ENCODE data around the gene KIF27.
"Not testable (repeated sequence)": the region's sequence is repeated elsewhere in the genome, so short reads cannot be mapped to it uniquely, and the experiment has no call there.

The KIF27 gene

GRCh38 chr9:83919111-83919510 lies 2.1 kb downstream of the KIF27 start:
- peaks cover 17% of the 10 kb centered on the region for H3K4me1 ChIP-seq (ENCODE audit: insufficient read depth, low read length, severe bottlenecking)
- H3K36me3 ChIP-seq (ENCODE audit: insufficient read depth, low read length), result no peaks in the 10 kb centered on the region
- no peak overlapping the region for H3K27ac ChIP-seq (ENCODE audit: low read depth, low read length, poor library complexity, severe bottlenecking)
- H3K9me2 ChIP-seq (ENCODE audit: low read depth, low read length), result no peaks in the 10 kb centered on the region
- no peak overlapping the region for H3K9ac ChIP-seq (ENCODE audit: low read length)
- H3K4me3 ChIP-seq (ENCODE audit: low read depth, low read length, poor library complexity, severe bottlenecking), result no peak overlapping the region
- no peaks in the 10 kb centered on the region for H3K9me3 ChIP-seq (ENCODE audit: low read length)
- H3K27me3 ChIP-seq (ENCODE audit: insufficient read depth, low read length), result no peaks in the 10 kb centered on the region
- TF ChIP-seq EZH2 (IDR thresholded peaks at IDR 0.05; ENCODE audit: borderline replicate concordance, low read length), result no peak
- TF ChIP-seq, protein P1, sequence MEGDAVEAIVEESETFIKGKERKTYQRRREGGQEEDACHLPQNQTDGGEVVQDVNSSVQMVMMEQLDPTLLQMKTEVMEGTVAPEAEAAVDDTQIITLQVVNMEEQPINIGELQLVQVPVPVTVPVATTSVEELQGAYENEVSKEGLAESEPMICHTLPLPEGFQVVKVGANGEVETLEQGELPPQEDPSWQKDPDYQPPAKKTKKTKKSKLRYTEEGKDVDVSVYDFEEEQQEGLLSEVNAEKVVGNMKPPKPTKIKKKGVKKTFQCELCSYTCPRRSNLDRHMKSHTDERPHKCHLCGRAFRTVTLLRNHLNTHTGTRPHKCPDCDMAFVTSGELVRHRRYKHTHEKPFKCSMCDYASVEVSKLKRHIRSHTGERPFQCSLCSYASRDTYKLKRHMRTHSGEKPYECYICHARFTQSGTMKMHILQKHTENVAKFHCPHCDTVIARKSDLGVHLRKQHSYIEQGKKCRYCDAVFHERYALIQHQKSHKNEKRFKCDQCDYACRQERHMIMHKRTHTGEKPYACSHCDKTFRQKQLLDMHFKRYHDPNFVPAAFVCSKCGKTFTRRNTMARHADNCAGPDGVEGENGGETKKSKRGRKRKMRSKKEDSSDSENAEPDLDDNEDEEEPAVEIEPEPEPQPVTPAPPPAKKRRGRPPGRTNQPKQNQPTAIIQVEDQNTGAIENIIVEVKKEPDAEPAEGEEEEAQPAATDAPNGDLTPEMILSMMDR (IDR thresholded peaks at IDR 0.05; ENCODE audit: low read length), result no peak
- no peak overlapping the region for H2AFZ ChIP-seq (ENCODE audit: low read length)
- H3K79me2 ChIP-seq (ENCODE audit: insufficient read depth, low read length), result no peaks in the 10 kb centered on the region
- H3K4me2 ChIP-seq (ENCODE audit: low read length), result no peak overlapping the region
- no peaks in the 10 kb centered on the region for H4K20me1 ChIP-seq (ENCODE audit: insufficient read depth, low read length)
- H3F3A ChIP-seq (ENCODE audit: insufficient read depth, low read length), result no peaks in the 10 kb centered on the region

DNA sequence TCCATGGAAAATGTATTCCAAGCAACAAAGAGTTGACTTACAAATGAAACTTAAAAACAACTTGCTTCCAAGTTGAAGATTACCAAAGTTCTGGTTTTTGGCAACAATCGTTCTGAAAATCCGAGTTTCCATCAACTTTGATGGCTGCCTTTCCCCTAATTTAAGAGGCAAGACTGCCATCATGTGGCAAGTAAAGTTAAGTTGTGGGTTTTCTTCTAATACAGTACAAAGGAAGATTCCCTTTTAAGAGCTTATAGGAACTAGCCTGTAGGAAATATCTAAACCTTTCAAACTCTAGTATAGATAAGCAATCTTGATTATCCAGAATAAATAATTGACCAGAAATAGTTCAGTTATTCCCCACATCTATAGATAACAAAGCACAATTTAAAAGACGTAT lies 9.0 kb downstream of the KIF27 start:
- not testable (repeated sequence) for H2AFZ ChIP-seq (ENCODE audit: low read length); H3K4me2 ChIP-seq (ENCODE audit: low read length); H3K36me3 ChIP-seq (ENCODE audit: insufficient read depth, low read length); H3K9me2 ChIP-seq (ENCODE audit: low read depth, low read length); H3F3A ChIP-seq (ENCODE audit: insufficient read depth, low read length); H3K4me1 ChIP-seq (ENCODE audit: insufficient read depth, low read length, severe bottlenecking); H3K27me3 ChIP-seq (ENCODE audit: insufficient read depth, low read length); H3K79me2 ChIP-seq (ENCODE audit: insufficient read depth, low read length); H4K20me1 ChIP-seq (ENCODE audit: insufficient read depth, low read length); H3K4me3 ChIP-seq (ENCODE audit: low read depth, low read length, poor library complexity, severe bottlenecking); H3K27ac ChIP-seq (ENCODE audit: low read depth, low read length, poor library complexity, severe bottlenecking); H3K9me3 ChIP-seq (ENCODE audit: low read length); H3K9ac ChIP-seq (ENCODE audit: low read length)
- TF ChIP-seq, protein P1 (IDR thresholded peaks at IDR 0.05; ENCODE audit: low read length), result peak; percentile 38; the same call in 1 of the 2 replicates

DNA sequence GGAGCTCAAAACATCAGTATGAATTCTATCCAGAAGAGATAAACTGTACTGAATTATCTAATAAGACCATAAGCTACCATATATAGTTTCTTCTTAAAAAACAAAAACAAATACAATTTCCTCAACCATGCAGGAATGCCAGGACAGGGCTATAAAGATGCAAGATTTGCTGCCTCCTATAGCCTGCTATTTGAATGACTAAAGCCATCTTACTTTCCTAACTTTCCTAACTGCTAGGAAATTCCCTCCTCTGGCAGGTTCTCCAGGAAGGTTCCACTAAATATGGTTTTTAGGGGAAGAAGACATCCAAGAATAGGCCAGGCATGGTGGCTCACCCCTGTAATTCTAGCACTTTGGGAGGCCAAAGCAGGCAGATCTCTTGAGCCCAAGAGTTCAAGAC lies 15.1 kb downstream of the KIF27 start:
- no peaks in the 10 kb centered on the region for H3K79me2 ChIP-seq (ENCODE audit: insufficient read depth, low read length)
- no peaks in the 10 kb centered on the region for H3F3A ChIP-seq (ENCODE audit: insufficient read depth, low read length)
- H3K4me2 ChIP-seq (ENCODE audit: low read length), result no peak overlapping the region
- no peaks in the 10 kb centered on the region for H3K27me3 ChIP-seq (ENCODE audit: insufficient read depth, low read length)
- no peaks in the 10 kb centered on the region for H3K9me2 ChIP-seq (ENCODE audit: low read depth, low read length)
- H3K9ac ChIP-seq (ENCODE audit: low read length), result no peak overlapping the region
- no peaks in the 10 kb centered on the region for H4K20me1 ChIP-seq (ENCODE audit: insufficient read depth, low read length)
- no peaks in the 10 kb centered on the region for H3K36me3 ChIP-seq (ENCODE audit: insufficient read depth, low read length)
- no peaks in the 10 kb centered on the region for H3K9me3 ChIP-seq (ENCODE audit: low read length)
- no peak overlapping the region for H3K27ac ChIP-seq (ENCODE audit: low read depth, low read length, poor library complexity, severe bottlenecking)
- H2AFZ ChIP-seq (ENCODE audit: low read length), result no peak overlapping the region
- no peak overlapping the region for H3K4me3 ChIP-seq (ENCODE audit: low read depth, low read length, poor library complexity, severe bottlenecking)
- H3K4me1 ChIP-seq (ENCODE audit: insufficient read depth, low read length, severe bottlenecking), result no peaks in the 10 kb centered on the region
- TF ChIP-seq, protein P1 (IDR thresholded peaks at IDR 0.05; ENCODE audit: low read length), result no peak
- no peak for TF ChIP-seq EZH2 (IDR thresholded peaks at IDR 0.05; ENCODE audit: borderline replicate concordance, low read length)

DNA sequence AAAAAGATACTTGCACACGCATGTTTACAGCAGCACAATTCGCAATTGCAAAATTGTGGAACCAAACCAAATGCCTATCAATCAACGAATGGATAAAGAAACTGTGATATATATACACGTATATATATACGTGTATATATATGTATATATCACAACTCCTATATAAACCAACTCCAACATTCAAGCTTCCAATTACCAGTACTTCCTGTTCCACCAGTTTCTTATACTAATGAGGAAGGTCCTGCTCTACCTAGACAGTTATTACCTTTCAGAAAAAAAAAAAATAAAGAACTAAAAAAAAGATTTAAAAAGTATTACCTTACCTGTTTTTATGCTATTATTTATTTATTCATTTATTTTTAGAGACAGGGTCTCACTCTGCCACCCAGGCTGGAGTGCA lies 20.6 kb downstream of the KIF27 start:
- not testable (repeated sequence) for H2AFZ ChIP-seq (ENCODE audit: low read length); H3K4me3 ChIP-seq (ENCODE audit: low read depth, low read length, poor library complexity, severe bottlenecking); H3K27me3 ChIP-seq (ENCODE audit: insufficient read depth, low read length); H3K9ac ChIP-seq (ENCODE audit: low read length); H3K4me1 ChIP-seq (ENCODE audit: insufficient read depth, low read length, severe bottlenecking); H3K36me3 ChIP-seq (ENCODE audit: insufficient read depth, low read length); H3K27ac ChIP-seq (ENCODE audit: low read depth, low read length, poor library complexity, severe bottlenecking); H3K4me2 ChIP-seq (ENCODE audit: low read length); H3K9me2 ChIP-seq (ENCODE audit: low read depth, low read length); H4K20me1 ChIP-seq (ENCODE audit: insufficient read depth, low read length); H3F3A ChIP-seq (ENCODE audit: insufficient read depth, low read length); H3K9me3 ChIP-seq (ENCODE audit: low read length); H3K79me2 ChIP-seq (ENCODE audit: insufficient read depth, low read length)

DNA sequence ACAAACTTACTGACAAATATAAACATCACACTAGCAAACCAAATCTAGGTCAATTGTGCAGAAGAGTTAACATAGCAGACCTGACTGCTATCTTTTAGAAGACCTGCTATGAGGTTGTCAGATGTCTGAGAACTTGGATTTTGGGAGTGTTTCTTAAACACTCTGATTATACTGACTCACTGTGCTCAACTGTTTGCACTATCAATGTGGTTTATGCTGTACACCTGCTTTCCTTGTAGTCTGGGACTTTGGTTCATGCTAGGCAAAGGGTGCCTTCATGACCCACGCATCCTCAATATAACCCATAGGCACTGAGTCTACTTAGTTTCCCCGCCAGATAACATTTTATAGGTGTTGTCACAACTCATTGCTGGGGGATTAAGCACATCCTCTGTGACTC lies 26.9 kb downstream of the KIF27 start:
- H3K27me3 ChIP-seq (ENCODE audit: insufficient read depth, low read length); H3K9me3 ChIP-seq (ENCODE audit: low read length); H3K4me3 ChIP-seq (ENCODE audit: low read depth, low read length, poor library complexity, severe bottlenecking); H3K27ac ChIP-seq (ENCODE audit: low read depth, low read length, poor library complexity, severe bottlenecking); H3F3A ChIP-seq (ENCODE audit: insufficient read depth, low read length); H3K9me2 ChIP-seq (ENCODE audit: low read depth, low read length); H3K79me2 ChIP-seq (ENCODE audit: insufficient read depth, low read length); H3K4me1 ChIP-seq (ENCODE audit: insufficient read depth, low read length, severe bottlenecking); H3K4me2 ChIP-seq (ENCODE audit: low read length); H3K9ac ChIP-seq (ENCODE audit: low read length); H4K20me1 ChIP-seq (ENCODE audit: insufficient read depth, low read length); H3K36me3 ChIP-seq (ENCODE audit: insufficient read depth, low read length); H2AFZ ChIP-seq (ENCODE audit: low read length): not testable (repeated sequence)

- H3K36me3 ChIP-seq (ENCODE audit: insufficient read depth, low read length); H3K4me2 ChIP-seq (ENCODE audit: low read length); H3K27me3 ChIP-seq (ENCODE audit: insufficient read depth, low read length); H3K27ac ChIP-seq (ENCODE audit: low read depth, low read length, poor library complexity, severe bottlenecking); H3K9ac ChIP-seq (ENCODE audit: low read length); H3K4me1 ChIP-seq (ENCODE audit: insufficient read depth, low read length, severe bottlenecking); H3K9me3 ChIP-seq (ENCODE audit: low read length); H3K4me3 ChIP-seq (ENCODE audit: low read depth, low read length, poor library complexity, severe bottlenecking); H3F3A ChIP-seq (ENCODE audit: insufficient read depth, low read length); H3K9me2 ChIP-seq (ENCODE audit: low read depth, low read length); H3K79me2 ChIP-seq (ENCODE audit: insufficient read depth, low read length); H4K20me1 ChIP-seq (ENCODE audit: insufficient read depth, low read length); H2AFZ ChIP-seq (ENCODE audit: low read length): not testable (repeated sequence)
Measured at GRCh38 chr9:83886498-83886897, 34.7 kb downstream of the KIF27 start.

All from OCI-LY1 (cell line).